Measurements from ENCODE around the gene SAMD11.

GRCh38 chr1:904310-904950 is 19.3 kb upstream of the SAMD11 start:
- TF ChIP-seq CTCF (IDR thresholded peaks at IDR 0.05) (peak in 5 of 7 experiments; percentile 30 to 99 (median 95)), EP300 (IDR thresholded peaks at IDR 0.05) (no peak)
